NCI-H1048 (cell line): ENCODE results near the gene PTPRG.
"Not testable (repeated sequence)": the region's sequence is repeated elsewhere in the genome, so short reads cannot be mapped to it uniquely, and the experiment has no call there.

ENCODE experiments used
- DNase-seq: peaks from one replicate; lab custom pipeline; 2025; lab: John Stamatoyannopoulos, UW

Gene PTPRG

DNA sequence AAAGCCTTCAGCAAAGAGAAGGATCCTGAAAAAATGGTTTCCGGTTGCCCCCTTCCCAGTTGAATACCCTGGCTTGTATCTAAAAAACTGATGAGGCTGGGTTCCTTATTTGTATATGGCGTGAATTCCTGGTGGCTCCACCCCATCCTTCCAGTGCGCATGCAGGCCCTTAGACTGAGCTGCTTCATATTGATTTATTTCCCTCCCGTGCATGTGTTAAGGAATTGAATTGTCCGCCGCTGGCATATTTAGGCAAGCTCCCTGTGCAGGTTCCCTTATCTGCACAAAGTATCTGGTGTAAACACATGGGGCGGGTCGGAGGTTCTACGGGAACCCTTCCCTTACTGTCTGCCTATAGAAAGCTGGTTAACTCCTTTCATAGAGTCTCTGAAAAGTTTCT lies 449.6 kb downstream of the PTPRG start:
- no peak for DNase-seq

DNA sequence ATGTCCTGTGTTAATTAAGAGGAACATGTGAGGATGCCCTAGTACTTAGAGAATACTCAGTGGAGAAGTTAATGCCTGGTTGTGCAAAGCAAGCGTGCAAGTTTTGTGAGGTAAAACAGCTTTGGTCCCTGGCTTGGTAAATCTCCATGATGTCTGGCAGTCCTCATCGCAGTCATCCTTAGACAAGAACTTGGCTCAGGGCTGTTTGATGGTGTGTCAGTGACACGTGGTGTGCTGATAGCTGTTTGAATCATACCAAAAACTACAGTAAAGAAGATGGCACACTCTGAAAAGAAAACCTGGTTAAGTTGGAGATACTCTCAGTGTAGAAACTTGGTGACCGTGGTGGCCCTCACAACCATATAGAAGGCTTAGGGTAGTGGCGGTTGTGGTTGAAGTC lies 450.3 kb downstream of the PTPRG start:
- DNase-seq, result no peak

DNA sequence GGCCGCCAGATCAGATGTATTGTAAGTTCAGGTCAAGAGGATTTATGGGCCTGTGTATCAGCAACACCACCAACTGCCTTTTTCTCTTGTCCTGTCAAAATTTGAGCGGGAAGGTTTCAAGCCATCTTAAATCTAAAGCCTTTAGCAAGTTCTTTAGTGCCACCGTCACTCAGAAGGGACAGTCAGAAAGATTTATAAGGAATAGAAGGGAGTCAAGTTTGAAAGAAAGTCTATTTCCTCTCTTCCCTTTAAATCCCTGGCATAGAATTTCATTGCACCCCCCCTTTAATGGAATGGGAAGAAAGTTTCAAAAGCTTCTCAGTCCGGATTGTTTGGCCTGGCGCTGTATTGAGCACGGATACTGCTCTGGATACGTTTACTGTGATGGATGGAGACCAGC lies 452.6 kb downstream of the PTPRG start:
- no peak for DNase-seq

DNA sequence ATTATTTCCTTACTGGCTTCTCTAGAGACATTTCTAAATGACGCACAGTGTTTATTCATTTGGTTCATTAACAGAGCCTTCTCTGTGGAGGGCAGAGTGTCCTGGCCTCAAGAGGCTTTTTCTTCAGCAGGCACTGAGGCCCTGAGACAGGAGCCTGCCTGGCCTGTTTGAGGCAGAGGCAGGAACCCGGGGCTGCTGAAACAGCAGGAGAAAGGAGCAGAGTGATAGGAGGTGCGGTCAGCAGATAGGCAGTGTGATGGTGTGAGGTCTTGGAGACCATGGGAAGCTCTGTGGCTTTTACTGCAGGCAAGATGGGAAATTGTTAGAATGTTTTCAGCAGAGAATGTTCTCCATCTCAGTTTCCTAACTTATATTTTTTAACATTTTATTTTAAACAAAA lies 453.7 kb downstream of the PTPRG start:
- no peak for DNase-seq

DNA sequence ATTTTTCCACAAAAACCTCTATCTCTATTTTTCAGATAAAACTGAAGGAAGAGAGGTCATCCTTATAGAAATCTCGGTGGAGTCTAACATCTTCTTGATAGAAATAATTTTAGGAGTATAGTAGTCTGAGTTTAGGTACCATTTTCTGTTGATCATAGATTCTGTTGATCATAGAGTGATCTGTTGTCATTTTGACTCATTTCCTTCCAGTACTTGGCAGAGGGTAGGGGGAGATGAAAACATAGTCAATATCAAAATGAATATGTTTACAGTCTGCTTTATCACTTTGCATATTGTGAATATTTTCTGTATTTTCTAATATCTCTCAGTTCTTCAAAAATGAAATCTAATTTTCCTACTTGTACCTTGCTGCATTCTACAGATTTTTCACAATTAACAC lies 458.5 kb downstream of the PTPRG start:
- DNase-seq, result no peak

DNA sequence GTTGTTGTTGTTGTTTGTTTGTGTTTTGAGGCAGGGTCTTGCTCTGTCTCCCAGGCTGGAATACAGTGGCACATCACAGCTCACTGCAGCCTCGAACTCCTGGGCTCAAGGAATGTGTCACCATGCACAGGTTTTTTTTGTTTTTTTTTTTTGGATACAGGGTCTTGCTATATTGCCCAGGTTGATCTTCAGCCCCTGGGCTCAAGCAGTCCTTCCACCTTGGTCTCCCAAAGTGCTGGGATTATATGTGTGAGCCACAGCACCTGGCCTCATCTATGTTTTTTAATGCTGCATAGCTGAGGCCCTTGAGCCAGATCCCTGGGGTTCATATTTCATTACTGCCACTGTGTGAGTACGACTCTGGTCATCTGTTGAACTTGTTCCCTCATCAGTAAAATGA lies 459.3 kb downstream of the PTPRG start:
- DNase-seq, result no peak

DNA sequence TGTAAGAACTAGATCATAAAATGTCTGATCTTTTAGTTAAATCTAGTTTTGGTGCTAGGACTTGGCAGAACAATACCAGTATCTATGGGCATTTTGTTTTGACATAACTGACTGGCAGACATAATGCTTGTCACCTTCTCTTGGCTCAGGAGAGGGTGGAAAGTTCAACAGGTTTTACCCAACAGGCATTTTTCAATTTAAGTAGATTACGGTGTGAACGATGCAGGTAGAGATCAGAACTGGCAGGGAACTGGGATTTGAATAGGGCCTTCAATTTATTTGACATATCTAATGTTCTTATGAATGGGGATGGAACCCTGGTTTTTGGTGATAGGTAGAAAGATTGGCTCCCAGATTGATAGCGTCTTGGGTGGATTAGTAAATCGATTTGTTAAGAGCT lies 460.9 kb downstream of the PTPRG start:
- DNase-seq, result no peak

DNA sequence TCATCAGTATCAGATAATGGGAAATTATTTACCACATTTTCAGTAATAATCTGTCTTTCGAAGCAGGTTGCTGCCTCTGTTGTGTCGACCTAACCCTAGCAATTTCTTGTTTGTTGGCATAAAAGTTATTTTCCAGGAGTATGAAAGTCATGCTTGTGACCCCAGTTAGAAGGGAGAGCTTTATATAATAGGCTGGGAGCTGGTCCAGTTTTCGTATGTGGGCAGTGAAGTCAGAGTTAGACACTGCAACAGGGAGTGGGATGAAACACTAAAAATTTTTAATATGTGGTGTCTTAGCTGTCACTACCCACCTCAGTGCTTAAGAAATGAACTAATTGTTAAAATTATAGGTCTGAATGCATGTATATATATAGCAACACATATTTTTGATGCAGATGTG lies 463.5 kb downstream of the PTPRG start:
- DNase-seq, result no peak

DNA sequence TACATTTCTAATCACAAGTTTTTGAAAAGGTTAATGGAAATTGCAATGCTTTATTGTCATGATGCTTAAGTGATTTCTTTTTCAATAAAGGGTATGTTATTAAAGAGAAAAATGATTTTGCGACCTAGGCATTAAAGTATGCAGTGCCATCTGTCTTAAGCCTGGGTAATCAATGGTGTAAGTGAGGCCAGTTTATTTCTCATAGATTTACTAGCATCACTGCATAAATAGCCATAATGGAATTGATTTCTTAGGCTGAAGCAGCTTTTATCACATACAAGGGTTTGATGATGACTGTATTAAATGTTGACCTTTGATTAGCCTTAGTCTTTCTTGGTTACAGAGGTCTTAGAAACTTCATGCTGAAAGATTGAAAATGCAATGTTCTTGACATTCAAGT lies 464.5 kb downstream of the PTPRG start:
- no peak for DNase-seq

DNA sequence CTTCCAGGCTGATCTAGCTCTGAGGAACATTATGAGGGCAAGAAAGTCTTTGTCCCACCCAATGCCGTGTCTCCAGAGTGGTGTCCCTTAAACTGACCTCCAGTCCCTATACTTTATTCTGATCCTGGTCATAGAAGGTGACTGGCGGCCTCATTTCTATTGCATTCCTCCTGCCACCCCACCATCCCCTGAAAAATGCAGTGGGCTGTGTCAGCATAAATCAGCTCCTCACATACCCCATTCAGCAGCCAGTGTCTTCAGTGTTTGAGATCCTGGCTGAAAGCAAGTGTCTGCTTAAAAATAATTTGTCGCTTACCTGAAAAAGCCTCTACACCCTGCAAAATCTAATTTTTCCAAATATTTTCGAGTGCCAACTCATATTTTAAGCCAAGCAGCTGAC lies 465.9 kb downstream of the PTPRG start:
- DNase-seq, result no peak

DNA sequence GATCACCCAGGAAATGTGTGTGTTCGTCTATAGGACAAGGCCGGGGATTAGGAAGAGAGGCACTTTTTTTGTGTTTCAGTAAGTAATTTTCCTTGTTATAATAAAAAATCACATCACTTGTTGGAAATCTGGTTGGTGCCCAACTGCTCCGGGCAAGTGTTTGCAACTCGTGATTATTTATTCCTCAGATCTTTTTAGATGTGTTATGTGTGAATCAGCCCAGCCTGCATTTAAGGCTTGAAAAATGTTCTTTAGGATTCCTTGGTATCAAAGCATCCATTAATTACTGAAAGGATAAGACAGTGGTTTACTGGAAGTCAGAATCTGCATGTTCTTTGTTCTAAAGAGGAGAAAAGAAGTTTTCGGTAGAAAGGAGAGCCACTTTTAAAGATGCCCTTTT lies 466.4 kb downstream of the PTPRG start:
- DNase-seq, result no peak

DNA sequence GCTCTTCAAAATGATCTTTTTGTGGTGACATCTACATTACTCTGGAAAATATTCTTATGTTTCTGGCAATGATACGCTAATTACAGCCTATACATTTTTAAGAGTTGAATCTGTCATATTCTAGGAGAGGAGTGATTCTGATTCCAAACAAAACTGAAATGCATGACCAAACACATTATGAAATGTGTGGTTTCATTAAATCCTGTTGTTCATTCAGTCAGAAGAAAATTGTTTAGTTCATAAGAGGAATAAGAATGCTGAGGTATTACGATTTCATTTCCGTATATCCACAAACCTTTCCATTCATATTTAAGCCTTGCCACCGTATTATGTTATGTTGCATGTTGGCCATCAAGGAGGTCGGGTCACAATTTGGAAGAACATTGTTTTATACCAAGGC lies 466.9 kb downstream of the PTPRG start:
- DNase-seq, result no peak

DNA sequence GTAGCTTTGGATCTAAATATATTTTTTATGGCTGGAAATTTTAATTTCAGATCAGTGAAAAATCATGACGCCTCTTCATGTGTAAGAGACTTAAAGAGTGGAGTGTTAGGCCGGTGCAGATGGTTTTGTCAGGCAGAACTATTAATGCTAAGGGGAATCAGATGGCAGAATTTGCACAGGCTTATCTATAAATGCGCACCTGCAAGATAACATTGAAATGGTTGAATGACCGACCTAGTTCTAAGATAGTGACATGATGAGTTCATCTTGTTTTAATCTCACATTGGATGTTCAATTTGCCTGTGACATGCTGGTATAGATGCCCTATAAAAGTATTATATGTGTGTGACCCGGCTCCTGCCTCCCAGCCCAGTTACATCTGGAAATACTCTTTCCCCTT lies 471.4 kb downstream of the PTPRG start:
- no peak for DNase-seq

DNA sequence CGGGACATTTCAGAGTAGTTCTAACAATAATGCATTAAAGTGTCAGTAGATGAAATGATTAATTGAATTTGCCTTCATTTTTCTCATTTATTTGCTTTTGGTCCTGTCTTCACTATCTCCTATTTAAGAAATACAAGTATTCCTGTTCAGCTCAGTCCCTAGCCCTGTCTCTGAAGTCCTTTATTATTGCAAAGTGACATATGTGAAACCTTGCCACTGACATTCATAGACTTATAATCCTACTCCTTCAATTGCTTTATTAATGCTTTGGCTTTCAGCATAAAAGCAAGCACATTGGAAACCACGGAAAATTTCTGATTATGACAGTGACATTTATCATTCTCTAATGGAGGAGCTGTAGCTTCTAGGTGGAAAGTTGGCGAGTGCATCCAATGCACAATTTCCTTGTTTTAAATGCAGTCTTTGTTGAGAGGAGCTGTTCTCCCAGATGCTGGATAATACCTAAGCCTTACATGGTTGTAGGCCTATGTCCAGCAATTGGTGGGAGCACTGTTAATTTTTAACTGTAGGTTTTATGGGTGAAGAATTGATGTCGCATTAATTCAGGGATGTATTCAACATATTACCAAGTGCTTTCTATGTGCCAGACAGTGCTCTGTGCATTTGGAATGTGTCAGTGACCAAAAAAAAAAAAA lies 474.2 kb downstream of the PTPRG start:
- no peak for DNase-seq

DNA sequence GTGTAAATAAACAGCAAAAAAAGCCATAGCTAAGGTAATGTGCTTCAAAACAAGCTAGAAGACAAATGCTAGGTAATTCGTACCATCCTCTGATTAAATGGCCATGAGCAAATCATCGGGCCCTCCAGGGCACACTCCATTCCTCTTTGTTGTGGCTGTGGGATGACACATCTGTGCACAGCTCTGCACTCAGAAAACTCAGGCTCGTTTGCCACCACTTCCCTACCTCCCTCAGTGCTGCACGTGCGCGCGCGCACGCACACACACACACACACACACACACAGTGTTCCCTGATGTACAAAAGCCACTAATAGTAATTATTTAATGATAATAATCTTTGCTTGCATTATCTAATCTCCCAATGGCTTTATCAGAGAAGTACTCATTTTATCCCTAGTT lies 475.4 kb downstream of the PTPRG start:
- no peak for DNase-seq

DNA sequence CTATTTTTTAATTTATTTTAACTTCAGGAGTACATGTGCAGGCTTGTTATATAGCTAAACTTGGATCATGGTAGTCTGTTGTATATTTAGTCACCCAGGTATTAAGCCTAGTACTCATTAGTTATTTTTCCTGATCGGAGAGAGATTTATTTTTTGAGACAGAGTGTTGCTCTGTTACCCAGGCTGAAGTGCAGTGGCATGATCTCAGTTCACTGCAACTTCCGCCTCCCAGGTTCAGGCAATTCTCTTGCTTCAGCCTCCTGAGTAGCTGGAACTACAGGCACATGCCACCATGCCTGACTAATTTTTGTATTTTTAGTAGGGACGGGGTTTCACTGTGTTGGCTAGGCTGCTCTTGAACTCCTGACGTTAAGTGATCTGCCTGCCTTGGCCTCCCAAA lies 477.4 kb downstream of the PTPRG start:
- DNase-seq, result not testable (repeated sequence)

DNA sequence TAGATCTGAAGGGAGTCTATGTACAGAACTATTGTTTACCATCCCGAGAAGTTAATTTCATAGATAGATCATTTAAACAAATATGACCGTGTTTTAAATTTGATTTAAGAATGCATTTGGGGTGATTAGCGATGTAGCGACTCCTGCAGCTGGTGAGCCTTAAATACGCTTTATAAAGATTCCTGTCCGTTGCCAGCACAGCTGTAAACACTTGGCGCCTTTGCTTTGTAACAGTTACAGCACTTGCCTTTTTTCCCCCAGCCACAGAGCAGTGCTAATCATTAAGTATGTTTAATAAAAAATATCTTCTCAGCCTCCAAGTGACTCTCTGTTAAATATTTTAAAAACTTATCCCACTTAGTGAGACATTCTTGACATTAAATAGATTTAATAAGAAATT lies 478.2 kb downstream of the PTPRG start:
- no peak for DNase-seq

DNA sequence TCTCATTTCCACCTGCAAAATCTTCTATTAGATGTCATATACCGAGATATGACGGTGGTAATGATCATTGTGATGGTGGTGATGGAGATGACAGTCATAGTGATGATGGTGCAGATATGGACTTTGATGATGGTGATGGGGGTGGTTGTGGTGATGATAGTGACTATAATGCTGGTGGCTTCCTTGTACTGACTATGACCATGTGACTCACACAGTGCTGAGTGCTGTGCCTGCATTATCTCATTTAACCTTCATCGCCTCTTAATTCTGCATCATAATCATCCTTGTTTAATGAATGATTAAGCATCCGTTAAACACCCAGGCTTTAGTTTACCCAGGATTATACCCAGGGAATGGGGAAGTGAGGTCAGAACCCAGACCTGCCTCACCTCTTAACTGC lies 480.3 kb downstream of the PTPRG start:
- DNase-seq, result no peak

DNA sequence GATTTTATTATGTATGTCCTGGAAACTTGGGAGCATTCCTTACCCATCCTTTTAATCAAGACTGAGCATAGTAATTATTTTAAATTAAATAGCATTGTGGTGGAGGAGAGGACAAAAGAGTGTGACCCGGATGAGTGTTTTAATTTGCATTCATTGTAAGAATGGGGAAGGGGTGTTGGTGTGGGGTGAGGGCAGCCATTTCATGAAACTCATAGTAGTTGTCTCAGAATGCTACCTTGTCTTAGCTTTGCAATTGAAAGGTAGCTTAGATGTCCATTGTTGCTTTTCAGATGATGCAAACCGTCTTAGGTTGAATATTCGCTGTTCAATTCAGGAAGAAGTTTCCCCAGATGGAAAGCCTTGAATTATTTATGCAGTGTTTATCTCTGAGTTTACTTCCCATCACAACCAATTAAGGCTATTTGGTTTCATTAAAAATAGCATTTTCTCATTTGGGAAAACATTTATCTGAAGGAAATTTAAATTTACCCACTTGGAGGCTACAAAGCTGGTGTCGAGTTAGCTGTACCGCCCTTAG lies 483.6 kb downstream of the PTPRG start:
- no peak for DNase-seq

DNA sequence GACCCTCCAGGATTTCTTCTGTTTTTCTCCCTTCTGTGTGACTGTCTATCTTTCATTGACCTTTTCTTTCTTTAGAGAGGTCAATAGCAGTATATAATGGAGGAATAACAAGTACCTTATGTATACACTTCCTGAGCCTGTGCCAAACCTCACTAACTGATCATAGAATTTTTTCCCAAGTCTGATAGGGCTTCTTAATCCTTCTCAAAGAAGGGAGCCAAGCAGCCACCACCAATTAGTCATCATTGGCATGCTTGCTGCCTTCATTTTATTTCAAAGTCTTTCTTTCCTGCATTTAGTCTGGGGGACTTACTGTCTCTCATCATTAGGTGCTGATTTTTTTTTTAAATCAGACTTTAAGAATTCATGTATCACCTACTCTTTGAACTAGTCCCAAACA lies 485.0 kb downstream of the PTPRG start:
- no peak for DNase-seq

DNA sequence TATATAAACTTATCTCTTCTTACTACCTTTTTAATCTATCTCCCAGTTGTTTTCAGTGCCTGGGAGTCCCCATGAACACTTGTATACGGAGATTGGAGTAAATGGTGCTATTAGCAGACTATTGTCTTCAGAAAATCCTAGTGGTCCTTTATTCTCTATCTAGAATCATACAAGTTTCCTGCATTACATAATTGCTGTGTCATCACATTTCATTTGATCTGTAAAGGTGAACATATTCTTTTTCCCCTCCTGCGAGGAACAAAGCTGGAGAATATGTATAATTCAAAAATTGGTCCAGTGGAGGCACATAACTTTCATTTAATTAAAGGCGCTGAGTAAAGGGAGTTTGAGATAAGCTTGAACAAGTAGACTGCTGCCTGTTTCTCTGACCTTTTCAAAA lies 487.2 kb downstream of the PTPRG start:
- no peak for DNase-seq

DNA sequence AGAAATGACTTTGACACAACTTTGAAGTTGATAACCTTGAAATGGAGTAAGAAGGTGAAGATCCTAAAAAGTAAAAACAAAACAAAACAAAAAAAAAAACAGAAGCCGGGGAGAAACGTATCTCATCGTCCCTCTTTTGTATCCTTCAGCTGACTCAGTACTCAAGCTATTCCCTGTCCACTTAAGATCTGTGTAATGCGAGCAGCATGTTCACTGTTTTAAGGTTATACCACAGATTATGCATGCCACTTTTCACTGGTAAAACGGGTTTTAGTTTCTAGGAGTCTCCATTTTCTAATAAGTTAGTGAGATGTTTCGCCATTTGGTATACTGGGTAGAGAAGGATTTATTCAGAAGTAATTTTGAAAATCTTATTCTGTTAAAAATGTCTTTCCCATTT lies 487.7 kb downstream of the PTPRG start:
- DNase-seq, result no peak

DNA sequence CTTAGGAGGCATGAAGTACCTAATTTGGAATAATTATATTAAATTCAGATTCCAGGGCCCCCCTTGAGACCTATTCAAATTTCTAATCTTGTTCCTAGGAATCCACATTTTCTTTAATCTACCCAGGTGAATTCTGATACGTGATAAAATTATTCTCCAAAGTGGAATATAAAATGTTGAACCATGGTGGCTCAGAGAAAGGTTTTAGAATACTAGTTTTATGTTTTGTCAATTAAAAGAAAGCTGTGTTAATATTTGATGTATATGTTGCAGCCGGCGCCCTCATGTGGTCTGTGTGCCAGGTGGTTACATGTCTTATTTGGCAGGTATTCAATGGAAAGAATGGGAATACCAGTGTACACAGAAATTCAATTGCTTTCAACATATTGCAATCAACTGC lies 490.1 kb downstream of the PTPRG start:
- DNase-seq, result no peak

DNA sequence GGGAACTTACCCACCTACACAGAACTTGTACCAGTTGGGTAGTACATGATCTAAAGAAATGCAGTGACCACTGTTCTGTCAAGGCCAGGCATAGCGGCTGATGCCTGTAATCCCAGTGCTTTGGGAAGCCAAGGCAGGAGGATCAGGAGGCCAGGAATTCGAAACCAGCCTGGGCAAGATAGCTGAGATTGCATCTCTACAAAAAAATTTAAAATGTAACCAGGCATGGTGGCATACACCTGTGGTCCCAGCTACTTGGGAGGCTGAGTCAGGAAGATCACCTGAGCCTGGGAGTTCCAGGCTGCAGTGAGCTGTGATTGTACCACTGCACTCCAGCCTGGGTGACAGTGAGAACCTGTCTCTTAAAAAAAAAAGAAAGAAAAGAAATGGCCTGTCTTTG lies 491.0 kb downstream of the PTPRG start:
- no peak for DNase-seq

DNA sequence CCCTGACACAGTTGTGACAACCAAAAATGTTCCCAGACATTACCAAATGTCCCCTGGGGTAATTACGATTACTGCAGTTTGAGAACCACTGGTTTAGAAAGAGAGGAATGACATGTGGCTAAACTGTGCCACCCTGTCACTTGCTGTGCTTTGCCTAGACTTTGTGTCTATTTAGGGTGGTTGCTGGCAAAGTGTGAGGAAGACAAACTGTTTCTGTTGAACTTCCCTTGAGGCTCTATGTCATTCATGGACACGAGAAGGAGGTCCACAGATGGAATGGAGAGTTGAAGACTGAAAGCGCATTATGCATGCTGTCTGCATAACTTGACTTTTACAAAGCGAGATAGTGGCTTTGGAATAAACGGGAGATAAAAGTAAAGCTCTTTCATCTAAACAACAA lies 495.3 kb downstream of the PTPRG start:
- no peak for DNase-seq
